HG03175 (cell line): ENCODE results near the gene PDK2.

ENCODE experiments used
- ATAC-seq: cut with Tn5 transposase; IDR thresholded peaks from one replicate; pipeline ENCODE4 v1.9.1; 2021; ENCODE audit warnings: mild to moderate bottlenecking, moderate library complexity; ENCODE audit not compliant: unreplicated experiment

The PDK2 gene

DNA sequence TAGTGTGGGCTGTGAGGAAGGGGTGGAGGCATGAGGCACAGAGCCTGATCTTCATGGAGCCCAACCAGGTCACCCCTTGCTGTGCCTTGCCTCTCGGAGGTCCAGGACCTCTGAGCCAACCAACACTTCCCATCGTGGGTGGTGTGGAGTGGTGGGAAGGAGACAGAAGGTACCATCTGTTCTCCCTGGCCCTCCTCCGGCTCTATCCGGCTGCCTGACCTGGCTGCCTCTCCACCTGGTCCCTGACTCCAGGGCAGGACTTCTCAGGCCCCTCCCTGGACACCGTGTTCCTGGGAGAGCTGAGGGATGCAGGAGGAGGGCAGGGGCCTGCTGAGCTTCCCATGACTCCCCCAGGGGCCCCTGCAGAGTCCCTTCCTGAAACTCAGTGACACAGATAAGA, 3.9 kb downstream of the PDK2 start:
- no peak for ATAC-seq

DNA sequence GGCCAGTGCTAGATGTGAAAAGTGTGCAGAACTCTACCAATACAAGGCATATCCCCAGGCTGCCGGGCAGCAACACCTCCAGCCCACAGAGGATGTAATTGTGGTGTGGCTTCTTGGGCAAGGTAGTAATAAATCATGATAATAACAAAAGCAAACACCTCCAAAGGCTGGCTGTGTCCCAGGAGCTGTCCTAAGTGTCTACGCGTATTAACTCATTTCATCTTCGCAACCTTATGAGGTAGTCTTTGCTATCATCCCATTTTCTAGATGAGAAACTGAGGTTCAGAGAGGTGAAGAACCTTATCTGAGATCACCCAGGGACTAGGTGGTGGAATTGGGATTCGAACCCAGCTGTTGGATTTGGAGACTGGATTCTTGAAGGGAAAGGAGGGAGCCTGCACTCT, 5.3 kb downstream of the PDK2 start:
- no peak for ATAC-seq

DNA sequence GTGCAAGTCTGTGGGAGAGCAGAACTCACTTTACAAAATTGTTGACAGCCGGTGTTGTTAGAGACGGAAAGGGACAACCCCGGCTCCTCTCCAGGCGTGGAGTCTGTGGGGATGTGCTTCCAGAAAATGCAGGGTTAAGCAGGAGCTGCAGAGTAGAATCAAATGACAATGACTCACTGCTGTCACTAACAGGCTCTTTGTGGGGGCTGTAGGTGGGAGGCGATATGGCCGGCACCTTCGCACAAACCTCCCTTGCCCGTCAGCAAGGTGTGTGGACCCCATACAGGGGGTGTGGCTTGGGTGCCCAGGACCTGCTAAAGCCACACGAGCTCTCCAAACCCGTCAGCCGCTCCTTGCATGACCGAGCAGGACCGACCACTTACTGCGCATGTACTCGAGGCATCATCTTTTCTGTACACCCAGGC, 5.8 kb downstream of the PDK2 start:
- ATAC-seq, result no peak

DNA sequence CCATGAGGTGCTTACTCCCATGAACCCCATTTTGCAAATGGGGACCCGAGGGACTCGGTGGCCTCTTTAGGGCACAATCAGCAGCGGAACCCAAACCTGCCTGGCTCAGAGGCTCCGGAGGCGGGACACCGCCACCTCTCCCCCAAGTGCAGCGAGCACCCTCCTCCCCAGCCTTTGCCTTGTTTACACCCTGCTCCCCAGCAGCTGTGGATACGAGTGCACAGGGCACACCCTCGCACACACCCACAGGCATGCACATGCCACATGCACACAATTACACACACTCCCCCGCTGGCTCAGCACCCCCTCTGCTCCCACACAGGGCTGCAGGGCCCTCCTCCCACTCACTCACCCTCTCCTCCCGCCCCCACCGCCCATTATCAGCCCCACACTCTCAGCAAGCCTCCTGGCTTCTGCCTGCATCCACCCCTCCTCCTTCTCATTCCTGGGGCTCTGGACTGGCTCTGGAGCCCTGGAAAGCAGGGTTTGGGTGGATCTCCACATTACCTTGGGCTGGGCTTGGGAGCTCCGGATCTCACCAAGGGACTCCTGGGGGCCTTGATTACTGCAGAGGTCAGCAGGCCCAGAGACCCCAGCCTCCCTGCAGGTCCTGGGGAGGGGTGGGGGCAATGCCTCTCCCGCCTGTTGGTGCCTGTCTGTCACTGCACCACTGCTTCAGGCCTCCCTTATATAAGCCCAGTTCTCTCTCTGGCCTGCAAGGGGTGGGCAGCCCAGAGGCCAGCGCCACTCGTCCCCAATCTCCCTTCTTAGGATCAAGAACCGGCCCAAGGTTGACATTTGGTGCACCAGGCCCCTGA, 6.4 kb downstream of the PDK2 start:
- no peak for ATAC-seq

DNA sequence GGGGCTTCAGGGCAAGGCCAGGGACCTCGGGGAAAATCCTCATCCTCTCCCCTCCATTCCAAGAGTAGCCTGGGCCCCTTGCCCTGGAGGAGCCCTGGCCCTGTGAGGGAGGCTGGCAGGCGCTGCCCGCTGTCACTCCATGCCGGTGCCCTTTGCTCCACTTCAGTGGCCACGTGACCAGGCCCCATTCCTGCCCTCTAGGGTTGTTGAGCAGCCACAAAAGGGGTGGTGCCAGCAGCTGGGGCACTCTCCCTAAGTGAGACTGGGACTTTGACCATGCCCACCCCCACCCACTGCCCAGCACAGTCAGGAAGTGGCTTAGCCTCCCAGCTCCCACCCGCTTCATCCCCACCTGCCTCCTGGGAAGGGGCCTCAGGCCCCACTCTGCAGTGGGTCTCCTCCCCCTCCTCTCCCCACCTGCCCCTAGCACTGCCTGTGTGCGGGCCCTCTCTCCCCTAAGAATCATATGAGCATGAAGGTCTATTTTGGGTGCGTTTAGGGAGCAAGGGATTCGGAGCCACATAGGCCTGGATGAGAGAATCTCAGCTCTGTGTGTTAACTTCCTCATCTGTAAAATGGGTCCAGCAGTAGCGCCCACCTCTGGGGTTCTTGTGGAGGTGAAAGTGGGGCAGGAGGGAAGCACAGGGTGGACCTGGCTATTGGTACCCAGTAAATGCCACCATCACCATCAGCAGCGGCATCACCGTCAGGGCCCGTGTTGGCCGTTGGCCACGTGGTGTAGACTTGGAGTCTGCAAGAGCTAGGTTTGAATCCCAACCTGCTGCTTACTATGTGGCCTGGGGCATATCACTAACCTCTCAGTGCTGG, 7.2 kb downstream of the PDK2 start:
- ATAC-seq, result no peak

DNA sequence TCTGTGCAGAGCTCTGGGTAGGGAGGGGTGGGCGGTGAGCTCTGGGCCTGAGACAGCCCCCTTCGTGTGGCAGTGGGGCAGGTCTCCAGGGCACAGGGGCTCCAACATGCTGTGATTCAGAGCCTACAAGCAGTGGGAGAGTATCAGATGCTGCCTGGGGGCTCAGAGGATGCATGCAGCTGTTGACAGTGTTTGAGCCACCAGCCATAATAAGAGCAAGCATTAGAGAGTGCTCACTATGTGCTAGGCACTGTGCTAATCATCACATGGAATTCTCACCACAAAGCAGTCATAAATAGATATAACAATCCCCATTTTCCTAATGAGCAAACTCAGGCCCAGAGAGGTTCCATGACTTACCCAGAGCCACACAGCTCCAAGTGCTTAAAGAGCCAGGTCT, 8.1 kb downstream of the PDK2 start:
- ATAC-seq, result no peak

DNA sequence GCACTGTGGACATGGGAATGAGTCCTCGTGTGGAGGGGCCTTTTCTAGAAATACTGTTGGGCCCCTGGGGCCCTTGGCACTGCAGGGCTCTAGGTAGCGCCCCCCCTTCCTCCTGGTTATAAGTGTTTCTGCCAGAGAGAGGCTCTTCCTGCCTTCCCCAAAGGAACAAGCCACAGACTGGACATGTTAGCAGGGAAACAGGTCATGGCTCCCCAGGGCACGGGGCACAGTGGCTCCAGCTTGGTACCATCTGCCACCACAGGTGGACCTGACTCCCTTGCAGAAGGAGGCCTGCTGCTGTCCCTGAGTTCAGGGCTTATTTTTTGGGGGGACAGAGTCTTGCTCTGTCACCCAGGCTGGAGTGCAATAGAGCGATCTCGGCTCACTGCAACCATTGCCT, 8.8 kb downstream of the PDK2 start:
- ATAC-seq, result no peak

DNA sequence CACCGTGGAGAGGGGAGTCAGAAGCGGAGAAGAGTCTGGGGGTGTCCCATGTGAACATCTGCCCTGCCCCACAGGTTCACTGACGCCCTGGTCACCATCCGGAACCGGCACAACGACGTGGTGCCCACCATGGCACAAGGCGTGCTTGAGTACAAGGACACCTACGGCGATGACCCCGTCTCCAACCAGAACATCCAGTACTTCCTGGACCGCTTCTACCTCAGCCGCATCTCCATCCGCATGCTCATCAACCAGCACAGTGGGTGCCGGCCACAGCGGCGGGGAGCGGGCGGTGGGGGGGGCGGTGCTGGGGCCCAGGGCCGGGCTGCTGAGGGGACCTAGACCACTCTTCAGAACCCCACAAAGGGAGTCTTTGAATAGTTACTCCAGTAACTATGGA, 10.7 kb downstream of the PDK2 start:
- ATAC-seq, result no peak

DNA sequence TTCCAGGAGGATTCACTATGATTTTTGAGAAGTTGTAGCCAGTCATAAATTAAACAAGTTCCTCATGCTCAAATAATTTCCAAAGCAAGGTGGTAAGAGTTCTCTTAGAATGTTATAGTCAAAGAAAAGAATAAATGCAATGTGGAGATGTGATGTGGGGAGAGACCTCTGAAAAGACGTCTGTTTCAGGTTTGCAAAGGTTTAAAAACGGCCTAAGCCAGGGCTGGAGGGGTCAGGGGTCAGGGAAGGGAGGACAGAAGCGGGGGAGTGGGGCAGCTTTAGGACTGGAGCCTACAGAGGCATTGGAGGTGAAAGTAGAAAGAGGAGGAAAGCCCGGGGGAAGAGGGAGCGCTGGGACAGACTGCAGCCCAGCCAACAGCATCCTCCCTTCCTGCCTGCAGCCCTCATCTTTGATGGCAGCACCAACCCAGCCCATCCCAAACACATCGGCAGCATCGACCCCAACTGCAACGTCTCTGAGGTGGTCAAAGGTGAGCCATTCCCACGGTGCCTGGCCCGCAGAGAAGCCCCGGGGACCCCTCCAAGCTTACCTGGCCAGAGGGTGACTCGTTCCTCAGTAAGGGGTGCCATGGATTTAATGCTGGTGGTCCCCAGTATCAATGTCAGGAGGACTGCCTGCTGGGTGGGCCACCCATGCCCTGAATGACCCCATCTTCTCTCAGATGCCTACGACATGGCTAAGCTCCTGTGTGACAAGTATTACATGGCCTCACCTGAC, 11.4 kb downstream of the PDK2 start:
- no peak for ATAC-seq

DNA sequence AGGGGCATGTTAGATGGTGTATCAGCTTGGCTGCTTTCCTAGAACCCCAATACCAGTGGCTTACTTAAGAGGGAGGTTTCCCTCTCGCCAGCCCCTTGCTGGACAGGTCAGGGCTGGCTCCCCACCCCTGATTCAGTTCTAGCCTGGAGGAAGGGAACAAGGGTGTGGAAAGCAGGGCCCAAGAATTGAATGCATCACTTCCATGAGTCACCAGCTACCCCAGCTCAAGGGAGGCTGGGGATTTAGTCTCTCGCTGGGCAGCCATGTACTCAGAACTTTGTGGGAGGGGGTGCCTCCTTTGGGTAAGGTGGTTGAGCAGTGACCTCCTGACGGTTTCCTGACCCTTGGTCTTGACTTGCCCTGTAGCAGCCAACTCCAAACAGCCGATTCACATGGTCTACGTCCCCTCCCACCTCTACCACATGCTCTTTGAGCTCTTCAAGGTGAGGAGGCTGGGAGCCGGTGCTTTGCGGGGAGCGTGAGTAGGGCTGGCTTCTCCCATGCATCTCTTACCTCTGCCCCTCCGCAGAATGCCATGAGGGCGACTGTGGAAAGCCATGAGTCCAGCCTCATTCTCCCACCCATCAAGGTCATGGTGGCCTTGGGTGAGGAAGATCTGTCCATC, 12.8 kb downstream of the PDK2 start:
- ATAC-seq, result no peak

DNA sequence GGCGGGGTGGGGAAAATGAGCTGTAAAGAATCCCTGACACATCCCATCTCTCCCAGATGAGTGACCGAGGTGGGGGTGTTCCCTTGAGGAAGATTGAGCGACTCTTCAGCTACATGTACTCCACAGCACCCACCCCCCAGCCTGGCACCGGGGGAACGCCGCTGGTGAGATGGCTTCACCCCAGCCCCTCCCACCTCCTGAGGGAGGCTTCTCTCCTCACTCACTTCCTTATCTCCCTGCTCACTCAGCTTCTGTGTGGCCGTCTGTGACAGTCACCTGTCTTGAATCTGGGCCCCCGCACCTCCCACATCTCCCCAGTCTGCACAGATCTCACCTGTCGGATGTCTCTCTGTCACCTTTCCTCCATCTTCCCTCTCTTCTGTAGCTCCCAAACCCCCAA, 13.4 kb downstream of the PDK2 start:
- ATAC-seq, result no peak

DNA sequence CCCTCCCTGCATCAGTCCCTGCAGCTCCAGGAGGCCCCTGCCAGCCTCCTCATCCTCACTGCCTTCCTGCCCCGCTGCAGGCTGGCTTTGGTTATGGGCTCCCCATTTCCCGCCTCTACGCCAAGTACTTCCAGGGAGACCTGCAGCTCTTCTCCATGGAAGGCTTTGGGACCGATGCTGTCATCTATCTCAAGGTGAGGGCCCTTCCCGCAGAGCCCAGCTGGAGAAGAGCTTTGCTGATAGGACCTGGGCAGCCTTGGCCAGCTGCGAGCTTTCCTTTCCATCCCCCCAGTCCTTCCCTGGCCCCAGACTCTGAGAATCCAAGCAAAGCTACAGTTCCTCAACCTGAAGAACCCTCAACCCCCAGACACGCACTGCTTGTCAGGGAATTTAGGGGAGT, 14.1 kb downstream of the PDK2 start:
- ATAC-seq, result no peak

DNA sequence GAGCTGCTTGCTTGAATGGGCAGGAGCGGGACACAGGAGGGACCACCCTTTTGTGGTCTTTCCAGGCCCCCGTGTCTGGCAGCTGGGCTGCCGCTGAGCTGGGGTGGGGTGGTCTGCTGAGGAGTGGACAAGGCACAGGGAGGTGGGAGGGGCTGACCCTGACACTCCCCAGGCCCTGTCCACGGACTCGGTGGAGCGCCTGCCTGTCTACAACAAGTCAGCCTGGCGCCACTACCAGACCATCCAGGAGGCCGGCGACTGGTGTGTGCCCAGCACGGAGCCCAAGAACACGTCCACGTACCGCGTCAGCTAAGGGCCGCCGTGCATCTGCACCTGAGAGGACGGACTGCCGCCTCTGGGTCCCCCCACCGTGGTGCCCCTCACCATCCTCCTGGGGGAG, 14.6 kb downstream of the PDK2 start:
- ATAC-seq, result no peak

DNA sequence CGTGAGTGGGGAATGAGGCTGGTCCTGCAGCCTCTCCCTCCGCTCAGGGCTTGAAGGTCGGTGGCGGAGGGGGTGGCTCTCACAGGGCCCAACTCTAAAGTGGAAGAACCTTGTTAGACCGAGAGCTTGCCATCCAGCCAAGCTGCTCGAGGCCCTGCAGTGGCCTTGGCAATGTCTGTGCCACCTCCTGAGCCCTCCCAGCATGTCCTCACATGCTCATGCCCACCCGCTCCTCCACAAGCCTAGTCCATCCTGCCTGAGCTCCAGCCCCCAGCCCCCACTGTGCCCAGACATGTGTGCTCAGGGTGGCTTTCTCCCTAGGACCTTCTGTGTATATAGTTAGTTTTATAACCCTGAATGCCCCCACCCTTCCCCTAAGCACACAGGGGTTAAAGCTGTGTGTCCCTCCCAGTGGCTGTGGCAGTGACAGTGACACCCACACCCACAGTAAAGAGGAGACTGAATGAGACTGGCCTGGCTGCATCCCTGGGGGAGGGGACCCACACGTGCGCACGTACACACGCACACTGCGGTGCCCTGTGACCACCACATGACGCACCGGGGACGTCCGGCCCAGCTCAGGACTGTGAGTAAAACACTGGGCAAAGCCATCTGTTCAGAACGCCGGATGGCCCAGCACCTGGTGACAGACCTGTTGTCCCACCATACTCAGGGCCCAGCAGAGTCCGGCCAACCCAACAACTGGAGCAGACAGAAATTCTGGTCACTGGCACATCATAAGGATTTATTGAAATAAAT, 15.6 kb downstream of the PDK2 start:
- no peak for ATAC-seq

DNA sequence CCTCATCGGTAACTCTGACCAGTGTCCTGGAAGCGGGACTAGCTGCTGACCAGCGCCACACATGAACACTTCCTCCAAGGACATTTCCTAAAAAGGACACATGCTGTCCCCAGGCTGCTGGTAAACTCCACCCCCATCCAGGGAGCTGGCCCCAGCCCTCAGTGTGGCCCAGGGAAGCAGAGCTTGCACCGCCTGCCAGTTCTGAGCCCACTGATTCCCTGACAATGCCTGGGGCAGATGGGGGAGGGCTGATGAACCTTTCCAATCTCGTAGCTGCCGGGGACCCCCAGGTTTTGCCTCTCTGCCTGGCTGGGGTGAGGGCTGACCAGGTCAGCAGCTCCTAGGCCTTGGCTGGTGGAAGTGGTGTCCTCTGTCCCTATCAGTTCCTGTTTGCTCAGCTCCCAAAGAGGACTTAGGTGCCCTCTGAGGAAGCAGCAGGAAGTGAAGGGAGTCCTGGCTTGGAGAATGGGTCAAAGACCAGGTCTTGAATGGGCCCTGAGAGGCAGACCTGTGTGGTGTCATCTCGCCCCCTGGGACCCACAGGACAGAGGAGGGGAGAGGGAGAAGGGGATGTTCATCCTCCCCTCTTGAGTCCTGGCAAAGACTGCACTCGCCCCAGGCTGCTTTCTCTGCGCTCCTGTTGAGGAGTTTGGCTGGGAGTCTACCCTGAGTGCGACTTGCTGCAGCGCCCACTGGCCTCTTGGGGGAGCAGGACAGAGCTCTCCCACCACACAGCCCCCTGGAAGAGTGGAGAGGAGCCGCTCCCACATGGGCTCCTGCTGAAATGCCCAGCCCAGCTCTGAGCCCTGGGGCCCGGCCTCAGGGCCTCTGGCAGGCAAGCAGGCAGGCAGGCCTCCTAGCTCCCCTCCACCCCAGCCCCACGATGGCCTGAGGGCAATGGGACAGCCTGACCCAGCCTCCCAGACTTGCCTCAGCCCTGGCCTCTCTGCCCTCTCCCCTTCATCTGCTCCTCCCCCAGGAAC, 16.8 kb downstream of the PDK2 start:
- no peak for ATAC-seq

DNA sequence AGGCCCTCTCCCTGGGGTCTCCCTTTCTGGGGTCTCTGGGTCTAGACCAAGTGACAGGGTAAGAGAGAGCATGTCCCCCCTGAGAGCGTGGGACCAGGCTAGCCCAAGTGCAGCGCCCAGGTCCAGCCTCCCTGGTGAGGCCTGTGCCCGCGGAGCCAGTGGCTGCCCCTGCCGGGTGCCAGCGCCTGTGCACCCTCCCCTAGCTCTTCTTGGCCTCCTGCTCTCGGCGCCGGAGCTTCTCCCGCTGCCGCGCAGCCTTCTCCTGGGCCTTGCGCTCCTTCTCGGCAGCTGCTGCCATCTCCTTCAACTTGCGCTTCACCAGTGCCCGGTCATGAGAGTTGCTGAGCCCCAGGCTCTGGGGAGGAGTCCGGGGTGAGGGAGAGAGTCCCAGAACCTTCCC, 17.5 kb downstream of the PDK2 start:
- ATAC-seq, result no peak

DNA sequence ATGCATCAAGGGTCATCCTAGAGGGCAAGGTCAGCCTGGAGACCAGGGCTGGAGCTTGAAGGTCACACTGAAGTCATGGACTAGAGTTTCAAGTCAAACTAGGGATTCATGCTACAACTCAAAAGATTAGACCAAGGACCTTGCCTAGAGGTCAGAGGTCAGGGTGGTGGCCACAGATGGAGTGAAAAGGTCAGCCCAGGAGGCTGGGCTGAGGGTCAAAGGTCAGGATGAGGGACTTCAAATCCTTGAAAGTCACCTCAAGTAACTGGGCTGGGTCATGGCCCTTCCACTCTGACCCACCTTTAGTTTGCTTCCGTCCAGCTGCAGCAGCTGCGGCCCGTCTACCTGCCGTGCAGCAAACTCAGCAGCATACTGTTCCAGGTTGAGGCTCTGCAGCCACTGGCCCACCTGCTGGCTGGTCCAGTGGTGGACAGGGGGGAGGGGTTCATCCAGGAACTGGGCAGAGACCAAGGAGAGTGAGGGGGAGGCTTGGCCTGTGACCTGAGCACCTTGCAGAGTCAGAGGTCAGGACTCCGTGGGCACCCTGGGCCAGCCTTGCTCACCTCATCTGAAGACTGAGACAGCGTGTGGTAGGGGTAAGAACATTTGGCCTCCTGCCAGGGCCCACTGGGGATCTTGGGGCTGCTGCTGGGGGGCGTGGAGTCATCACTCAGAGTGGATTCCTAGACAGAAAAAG, 18.6 kb downstream of the PDK2 start:
- ATAC-seq, result no peak

DNA sequence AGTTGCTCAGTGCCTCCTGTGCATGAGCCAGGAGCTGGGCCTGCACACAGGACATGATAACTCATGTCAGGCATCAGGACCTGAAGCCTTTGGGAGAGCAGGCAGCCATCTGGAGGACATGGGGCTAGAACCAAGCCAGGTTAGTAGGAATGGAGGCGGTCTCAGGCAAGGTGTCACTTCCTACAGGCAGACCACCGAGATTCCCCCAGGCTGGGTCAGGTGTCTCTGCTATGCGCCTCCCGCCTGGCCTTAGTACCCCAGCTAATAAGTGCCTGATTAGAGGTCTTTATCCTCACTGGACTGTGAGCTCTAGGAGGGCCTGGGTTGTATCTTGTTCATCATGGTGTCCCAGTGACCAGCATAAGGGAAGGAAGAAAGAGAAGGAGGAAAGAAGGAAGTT, 19.2 kb downstream of the PDK2 start:
- no peak for ATAC-seq
